GM21529 (cell line): ENCODE measurements around the gene SCG5.
"Not testable (repeated sequence)": the region's sequence is repeated elsewhere in the genome, so short reads cannot be mapped to it uniquely, and the experiment has no call there.

ENCODE experiments used
- ATAC-seq: cut with Tn5 transposase; IDR thresholded peaks from one replicate; pipeline ENCODE4 v1.9.1; 2021; ENCODE audit not compliant: unreplicated experiment

The SCG5 gene, protein sequence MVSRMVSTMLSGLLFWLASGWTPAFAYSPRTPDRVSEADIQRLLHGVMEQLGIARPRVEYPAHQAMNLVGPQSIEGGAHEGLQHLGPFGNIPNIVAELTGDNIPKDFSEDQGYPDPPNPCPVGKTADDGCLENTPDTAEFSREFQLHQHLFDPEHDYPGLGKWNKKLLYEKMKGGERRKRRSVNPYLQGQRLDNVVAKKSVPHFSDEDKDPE

DNA sequence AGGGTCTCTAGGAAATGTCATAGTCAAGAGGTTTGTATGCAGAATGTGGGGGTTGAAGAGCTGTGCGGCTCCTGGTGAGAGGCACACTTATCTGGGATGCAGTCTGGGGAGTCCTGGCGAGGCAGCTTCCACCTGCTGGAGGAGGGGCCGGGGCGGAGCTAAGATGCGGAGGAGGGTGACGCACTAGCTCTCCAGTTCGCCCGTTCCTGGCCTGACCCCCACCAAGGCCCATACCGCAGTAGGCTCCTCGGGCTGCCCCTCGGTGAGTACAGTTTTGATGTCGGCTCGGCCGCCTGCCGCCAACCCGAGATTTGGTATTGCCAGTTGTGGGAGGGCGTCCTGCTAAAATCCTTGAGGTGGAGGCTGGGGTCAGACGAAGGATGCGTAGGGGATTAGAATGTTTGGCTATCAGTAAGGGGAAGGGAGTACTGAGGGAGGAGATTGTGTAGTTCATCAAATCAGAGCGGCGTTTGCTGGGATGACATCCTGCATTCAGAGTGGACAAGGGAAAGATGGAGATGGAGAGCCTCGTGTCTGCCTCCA lies at the start of gene SCG5:
Gene SCG5, plus strand, starts transcription at position 194 of the 543 bp plus-strand sequence. CDS start 1,883 bp downstream, outside the sequence.
- no peak for ATAC-seq

DNA sequence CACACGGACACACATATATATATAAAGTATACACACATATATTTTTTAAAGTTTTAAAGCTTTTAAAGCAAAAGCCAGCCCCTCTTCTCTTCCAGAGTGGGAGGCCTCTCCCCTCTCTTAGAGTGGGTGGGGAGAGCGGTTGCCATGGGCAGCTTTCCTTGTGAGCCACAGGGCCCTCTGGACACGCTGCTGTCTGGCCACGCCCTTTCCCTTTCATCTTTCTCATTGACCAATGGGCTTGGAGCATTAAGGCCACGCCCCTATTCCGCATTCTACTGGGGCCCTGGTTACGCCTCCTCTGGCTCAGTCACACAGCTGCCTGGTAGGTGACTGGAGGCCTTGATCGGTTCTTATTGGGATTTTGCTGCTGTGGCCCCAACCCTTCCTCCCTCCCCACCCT lies 48.4 kb upstream of the SCG5 start, which contains the start of gene GOLGA8N:
Gene GOLGA8N, plus strand, starts transcription at position 306 of the 400 bp plus-strand sequence.
- ATAC-seq, result not testable (repeated sequence)

DNA sequence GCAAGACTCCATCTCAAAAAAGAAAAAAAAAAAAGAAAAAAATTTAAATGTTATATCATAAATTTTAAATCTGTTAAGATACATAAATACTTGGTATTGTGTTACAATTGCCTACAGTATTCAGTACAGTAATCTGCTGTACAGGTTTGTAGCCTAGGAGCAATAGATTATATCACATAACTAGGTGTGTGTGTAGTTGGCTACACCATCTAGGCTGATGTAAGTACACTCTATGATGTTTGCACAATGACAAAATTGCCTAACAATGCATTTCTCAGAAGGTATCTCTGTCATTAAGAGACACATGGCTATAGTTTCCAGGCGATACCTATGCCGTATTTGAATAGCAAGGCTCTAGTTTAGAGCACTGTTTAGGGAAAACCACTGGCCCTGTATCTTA lies 32.0 kb upstream of the SCG5 start:
- ATAC-seq, result not testable (repeated sequence)

DNA sequence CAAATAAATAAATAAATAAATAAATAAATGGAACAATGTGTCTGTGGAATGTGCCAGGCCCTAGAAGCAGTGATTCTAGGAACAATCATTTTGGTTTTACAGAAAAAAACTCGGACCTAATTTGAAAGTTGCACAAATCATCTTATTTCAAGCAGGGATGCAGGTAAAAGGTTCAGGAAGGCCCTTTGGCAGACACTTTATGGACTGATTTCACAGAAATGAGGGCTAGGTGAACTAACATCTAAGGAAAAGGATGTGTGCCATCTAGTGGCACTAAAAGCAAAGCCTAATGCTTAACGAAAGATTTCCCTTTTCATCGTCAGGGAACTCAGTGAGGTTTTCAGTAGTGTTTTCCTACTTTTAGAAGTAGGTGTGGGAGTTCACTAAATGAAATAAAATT lies 30.8 kb upstream of the SCG5 start:
- not testable (repeated sequence) for ATAC-seq

DNA sequence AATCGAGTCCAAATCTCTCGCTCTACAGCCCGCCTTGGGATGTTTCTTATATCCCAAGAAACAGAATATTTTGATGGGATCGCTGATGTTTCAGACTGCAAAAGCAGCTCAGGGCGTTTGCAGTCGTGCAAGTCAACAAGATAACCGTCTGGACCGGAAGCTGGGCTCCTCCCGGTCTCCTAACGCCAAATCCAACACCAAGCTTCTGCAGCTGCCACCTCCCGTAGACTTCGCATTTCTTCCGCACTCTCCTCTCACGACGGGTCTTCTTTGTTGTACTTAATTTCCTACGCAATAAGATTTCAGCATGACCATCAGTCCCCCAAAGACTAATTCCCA lies 26.8 kb upstream of the SCG5 start:
- peak; percentile 26 for ATAC-seq

DNA sequence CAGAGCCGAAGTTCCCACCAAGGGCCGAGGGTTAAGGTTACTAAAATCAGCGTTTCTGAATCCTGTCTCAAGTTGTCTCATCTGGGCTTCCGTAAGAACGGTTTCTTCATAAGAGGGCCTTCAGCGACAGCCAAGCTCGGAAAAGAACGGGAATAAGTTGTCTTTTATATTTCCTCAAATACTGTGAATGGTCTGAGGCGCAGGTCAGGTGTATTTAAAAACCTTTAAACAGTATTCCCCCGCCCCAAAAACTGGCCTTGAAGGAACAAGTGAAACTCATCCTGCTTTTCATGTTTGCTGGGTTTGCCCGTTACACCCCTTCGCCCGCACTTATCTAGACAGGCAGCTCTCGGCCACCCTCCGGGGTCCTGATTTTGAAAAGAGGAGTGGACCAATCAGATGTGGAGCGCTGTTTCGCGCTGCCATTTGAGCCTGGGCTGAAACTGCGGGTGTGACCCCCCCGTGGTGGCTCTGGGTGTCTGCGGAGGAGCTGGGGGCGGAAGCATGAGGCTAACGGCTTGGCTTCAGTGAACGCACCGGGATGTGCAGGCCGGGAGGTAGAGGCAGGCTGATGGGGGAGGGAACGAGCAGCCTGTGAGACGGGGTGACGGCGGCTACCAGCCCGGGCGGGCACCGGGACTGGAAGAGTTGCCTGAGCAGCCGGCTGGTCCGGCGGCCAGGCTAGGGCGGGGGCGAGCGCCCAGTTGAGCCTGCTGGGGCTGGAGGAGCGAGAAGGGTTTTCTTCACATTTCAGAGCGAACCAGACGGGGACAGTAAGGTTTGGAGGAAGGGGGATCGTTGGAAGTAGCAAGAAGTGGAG lies 26.2 kb upstream of the SCG5 start, which contains the start of gene ARHGAP11A:
Gene ARHGAP11A, plus strand, starts transcription at position 454 of the 820 bp plus-strand sequence. CDS start 708 bp downstream, outside the sequence.
- ATAC-seq, result peak; percentile 77

DNA sequence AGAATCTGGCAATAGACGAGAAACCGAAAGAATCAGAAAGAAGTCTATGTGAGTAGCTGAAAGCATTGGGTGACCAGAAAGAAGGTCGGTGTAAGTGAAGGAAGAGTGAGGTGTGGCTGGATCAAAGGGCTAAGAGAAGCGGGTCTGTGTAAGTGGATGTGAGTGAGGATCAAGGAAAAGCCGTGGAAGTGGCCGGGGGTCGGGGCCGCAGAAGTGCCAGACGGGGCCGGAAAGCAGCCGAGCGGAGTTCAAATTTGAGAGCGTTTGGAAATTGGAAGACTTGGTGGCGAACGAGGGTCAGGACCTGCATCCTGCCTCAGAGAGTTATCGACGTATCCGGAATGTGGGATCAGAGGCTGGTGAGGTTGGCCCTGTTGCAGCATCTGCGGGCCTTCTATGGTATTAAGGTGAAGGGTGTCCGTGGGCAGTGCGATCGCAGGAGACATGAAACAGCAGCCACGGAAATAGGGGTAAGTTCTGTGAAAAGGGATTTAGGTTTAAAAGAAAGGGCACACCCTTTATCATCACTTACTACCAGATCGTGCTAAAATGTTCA lies 25.6 kb upstream of the SCG5 start:
- ATAC-seq, result peak; percentile 11

DNA sequence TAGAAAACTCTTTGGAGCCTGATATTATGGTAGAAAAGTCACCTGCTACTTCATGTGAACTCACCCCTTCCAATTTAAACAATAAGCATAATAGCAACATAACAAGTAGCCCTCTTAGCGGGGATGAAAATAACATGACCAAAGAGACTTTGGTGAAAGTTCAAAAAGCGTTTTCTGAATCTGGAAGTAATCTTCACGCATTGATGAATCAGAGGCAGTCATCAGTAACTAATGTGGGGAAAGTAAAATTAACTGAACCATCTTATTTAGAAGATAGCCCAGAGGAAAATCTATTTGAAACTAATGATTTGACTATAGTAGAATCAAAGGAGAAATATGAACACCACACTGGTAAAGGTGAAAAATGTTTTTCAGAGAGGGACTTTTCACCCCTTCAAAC lies 5.1 kb upstream of the SCG5 start:
- ATAC-seq, result no peak

DNA sequence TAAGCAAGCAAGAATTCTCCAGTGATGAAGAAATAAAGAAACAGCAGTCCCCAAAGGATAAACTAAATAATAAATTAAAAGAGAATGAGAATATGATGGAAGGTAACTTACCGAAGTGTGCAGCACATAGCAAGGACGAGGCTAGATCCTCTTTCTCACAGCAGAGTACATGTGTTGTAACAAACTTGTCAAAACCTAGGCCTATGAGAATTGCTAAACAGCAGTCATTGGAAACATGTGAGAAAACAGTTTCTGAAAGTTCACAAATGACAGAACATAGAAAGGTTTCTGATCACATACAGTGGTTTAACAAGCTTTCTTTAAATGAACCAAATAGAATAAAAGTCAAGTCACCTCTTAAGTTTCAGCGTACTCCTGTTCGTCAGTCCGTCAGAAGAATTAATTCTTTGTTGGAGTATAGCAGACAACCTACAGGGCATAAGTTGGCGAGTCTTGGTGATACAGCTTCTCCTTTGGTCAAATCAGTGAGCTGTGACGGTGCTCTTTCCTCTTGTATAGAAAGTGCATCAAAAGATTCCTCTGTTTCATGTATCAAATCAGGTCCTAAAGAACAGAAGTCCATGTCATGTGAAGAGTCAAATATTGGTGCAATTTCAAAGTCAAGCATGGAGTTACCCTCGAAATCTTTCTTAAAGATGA lies 4.5 kb upstream of the SCG5 start:
- ATAC-seq, result peak; percentile 57

DNA sequence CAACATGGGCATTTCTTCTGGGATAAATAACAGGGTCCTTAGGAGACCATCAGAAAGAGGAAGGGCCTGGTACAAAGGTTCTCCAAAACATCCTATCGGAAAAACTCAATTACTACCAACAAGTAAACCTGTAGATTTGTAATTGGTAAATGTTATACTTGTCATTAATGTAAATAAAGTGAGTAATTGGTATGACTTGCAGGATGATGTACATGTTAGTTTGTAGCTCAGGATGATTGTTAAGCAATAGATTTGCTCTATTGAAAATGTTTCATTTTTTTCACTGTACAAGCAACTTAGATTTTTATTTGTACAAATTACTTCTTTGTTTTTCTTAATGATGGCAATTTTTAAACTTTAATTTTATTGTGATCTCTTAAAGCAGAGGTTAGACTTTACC lies 3.8 kb upstream of the SCG5 start:
- no peak for ATAC-seq

DNA sequence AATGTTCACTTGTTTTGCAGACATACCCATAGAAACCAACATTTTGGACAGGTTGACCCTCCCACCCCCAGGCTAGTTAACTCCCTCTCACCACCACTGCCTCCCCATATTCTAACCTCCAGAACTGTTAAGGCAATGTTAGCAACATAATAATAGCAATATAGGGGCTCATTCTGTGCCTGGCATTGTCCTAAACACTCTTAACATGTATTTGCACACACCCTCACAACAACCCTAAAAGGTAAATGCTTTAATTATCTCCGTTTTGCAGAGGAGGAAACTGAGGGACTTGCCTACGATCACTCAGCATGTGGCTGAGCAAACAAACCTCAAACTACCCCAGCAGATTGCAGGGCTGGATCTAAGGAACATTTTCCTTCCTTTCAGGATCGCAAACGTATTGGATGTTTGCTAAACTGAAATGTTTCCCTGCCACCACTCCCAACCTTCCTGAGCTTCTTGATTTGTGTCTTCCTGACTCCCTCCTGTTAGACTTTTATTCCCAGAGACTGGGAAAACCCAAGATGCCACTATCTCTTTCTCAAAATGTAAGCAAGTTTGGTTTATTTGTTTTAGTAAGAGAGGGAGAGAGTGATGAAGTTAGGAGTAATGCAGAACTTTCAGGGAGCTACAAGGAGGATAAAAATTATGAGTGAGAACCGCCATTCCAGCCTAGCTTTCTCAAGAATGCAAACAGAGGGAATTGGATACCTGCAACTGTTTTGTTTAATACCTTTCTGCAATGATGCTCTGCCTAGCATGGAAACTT lies 1.3 kb downstream of the SCG5 start:
- ATAC-seq, result no peak

DNA sequence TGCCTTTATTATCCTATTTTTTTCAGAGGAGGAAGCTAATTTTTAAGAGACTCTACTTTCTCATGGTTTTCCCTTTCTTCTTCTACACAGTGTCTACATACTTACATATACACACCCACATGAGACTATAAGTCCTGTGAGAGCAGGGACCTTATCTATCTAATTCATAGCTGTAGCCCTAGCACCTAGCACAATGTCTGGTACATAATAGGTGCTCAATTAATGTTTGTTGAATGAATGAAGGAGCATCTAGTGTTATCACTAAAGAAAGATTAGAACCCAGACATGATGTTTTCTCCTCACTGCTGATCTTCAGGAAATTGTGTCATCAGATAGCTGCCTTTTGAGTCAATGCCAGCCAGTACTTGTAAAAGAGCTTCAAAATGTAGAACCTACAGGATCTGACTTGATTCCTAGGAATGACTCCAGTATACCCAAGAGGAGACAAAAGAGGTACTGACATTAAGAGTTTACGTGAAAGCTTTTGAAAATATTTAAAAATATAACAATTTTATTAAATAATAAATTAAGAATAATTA lies 2.5 kb downstream of the SCG5 start:
- ATAC-seq, result no peak

DNA sequence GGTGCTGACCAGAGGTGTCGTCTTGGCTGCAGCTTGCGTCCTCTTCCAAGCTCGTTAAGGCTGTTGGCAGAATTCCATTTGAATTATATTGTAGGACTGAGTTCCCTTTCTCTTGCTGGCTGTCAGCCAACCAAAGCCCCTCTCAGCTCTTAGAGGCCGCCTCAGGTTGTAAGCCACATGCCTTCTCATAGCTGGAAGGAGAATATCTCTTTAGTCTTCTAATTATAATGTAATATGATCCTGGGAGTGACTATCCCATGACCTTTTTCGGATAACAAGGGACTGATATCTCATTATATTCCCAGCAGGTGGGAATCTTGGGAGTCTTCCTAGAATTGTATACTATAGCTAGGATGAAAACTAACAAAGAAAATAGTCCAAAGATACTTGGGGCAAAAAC lies 4.8 kb downstream of the SCG5 start:
- ATAC-seq, result no peak

DNA sequence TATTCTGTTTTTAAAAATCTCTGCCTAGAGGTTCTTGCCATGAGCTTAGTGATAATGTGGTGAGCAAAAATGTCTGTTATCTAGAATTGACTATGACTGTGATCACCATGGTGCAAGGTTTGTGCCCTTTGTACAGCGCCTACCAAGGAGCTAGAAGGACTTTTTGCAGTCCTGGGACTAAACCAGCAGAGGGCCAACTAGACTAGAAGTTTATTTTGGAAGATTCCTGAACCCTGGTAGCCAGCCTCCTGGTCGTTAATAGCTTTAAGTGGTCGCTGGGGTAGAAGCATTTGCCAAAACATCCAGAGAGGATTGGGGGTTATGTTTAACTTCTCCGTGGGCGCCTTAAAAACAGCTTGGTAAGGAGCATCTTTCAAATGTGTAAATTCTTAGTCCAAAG lies 7.8 kb downstream of the SCG5 start:
- ATAC-seq, result no peak

DNA sequence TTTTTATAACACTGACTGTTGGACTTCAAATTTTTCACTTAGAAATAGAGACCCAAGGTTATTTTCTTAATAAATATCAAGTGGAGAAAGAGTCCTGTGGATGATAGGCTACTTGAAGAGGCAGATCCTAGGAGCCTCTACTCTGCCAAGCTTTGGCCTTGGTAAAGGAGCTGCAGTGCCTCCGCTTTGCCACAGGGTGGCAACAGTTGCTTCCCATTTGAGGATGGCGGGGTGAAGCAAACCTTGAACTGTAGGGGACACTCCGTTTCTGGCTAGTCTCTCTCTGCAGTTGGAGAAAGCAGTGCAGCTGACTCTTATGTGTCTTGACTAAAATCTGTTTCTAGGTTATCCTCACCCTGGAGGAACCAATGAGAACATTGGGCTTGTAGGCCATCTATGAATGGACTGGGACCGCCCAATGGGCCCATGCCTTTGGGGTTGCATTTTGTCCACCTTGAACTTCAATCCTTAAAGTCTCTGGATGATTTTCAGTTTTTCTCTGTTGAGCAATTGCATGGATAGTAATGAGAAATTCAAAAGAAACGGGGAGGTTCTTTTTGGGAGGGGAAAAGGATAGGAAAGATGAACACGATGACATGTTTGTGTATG lies 9.8 kb downstream of the SCG5 start:
- ATAC-seq, result peak; percentile 89

DNA sequence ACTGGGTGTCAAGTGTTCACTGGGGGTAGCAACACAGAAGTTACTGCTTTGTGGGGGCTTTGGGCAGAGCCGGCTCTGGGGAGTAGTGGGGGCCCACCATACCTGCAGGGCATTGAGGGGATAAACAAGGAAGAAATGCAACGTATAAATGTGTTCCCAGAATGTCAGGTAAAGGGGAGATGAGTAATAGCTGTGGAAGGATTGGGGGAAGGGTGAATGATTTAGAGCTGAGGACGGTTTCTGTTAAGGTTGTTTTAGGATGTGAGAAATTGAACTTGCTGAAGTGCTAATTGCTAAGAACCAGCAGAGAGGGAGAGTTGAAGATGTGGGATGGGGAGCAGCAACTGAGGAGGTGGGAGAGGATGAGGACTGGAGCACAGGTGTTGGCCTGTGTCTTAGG lies 10.7 kb downstream of the SCG5 start:
- ATAC-seq, result no peak

DNA sequence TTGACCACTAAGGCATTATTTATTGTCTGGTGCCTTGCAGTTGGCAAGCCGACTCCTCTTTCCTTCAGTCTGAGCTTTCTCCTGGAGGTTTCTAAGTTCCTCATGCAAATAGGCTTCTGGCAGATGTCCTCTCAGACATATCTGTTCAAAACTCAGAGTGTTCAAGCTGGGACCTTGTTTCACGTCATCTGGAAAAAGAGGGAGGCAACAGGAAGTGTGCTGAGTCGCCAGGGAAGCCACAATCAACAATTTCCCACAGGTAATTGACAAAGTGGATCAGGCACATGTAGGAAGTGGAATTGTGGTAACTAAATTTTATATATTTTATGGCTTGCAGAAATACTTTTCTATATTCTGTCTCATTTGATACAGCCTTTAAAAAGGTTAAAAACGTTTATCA lies 14.6 kb downstream of the SCG5 start:
- no peak for ATAC-seq

DNA sequence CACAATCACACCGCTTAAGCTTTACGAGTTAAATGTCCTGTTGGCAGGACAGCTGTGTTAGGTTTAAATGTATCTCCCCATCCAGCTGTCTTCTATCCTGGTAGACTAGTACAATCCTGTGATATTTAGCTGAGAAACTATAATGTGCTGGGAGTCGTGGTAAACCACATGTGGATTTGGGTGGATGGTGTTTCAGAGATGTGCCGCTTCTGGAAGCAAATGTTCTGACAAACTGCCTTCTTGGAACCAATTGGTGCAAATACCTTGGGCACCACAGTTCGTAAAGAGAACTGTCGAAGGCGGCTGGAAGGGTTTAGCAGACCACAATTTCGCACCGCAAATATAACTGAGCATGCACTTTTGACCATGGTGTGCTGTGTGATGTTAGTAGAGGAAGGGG lies 15.0 kb downstream of the SCG5 start:
- no peak for ATAC-seq

DNA sequence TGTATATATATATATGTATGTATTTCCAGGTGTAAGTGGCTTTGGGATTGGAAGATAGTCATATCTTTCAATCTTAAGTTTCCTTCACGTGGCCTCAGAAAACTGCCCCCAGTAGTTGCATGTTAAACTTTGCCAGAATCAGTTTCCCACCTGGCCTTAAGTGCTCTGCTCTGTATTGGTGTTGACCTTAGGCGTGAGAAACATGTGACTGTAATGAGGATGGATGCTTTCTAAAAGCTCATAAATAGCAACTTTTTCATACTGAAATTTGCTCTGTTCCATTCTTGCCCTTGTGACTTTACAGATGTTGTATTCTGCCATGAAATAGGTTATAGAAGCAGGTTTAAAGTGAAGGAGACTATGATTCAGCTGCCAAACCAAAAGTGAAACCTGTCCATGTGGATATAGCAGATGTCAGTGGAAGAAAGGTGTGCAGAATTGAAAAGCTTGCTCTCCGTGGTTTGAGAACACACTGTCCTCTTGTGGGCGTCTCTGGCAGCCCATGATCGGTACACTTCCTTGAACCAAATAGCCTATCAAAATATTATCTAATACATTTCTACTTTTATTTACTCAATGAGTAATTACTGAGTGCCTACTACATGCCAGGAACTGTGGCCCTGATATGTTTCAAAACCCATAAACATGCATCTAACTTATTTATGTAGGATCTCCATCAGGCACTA lies 15.8 kb downstream of the SCG5 start:
- no peak for ATAC-seq
